Nucleus accumbens (tissue), 56 donors: Measurements from ENCODE around the gene KIZ.
A peak's percentile ranks its signal among the peaks of the same experiment; 100 is the strongest.

ENCODE experiments used
- DNase-seq, 56 donors: peaks; one replicate each; lab custom pipeline; 2025; lab: John Stamatoyannopoulos, UW

Gene KIZ

GRCh38 chr20:21103582-21104465 lies 22.1 kb upstream of the KIZ start:
- DNase-seq: no peak

GRCh38 chr20:21104466-21104761 lies 21.5 kb upstream of the KIZ start:
- no peak for DNase-seq

- DNase-seq: no peak
These were observed 21.0 kb upstream of the KIZ start for GRCh38 chr20:21104921-21105320.

- DNase-seq: peak in 1 of 56 donors; percentile 5
These were observed 20.3 kb upstream of the KIZ start for GRCh38 chr20:21105429-21106170.

- no peak for DNase-seq
These were observed 19.5 kb upstream of the KIZ start, which contains the start of gene LINC00237 for GRCh38 chr20:21106171-21107017. Gene LINC00237, minus strand, starts transcription at chr20:21106358.

GRCh38 chr20:21109144-21109543 lies 16.7 kb upstream of the KIZ start:
- no peak for DNase-seq

- DNase-seq: no peak
These were observed 15.1 kb upstream of the KIZ start for GRCh38 chr20:21110811-21111210.

GRCh38 chr20:21111416-21111815 lies 14.5 kb upstream of the KIZ start:
- no peak for DNase-seq

- no peak for DNase-seq
These were observed 12.2 kb upstream of the KIZ start for GRCh38 chr20:21113697-21114096.

- DNase-seq: no peak
These were observed 11.3 kb upstream of the KIZ start for GRCh38 chr20:21114584-21114983.

- no peak for DNase-seq
These were observed 8.4 kb upstream of the KIZ start for GRCh38 chr20:21117521-21117920.

GRCh38 chr20:21118138-21118537 lies 7.7 kb upstream of the KIZ start:
- DNase-seq: no peak

GRCh38 chr20:21118782-21119181 lies 7.1 kb upstream of the KIZ start:
- no peak for DNase-seq

GRCh38 chr20:21124190-21124589 lies 1.7 kb upstream of the KIZ start:
- no peak for DNase-seq

- peak in 21 of 56 donors; percentile 8 to 78 (median 42) for DNase-seq
These were observed 622 bp upstream of the KIZ start for GRCh38 chr20:21125072-21125848.

- DNase-seq: peak in 2 of 56 donors; percentile 42 to 47
These were observed 644 bp downstream of the KIZ start for GRCh38 chr20:21126581-21126870.

- DNase-seq: no peak
These were observed 1.5 kb downstream of the KIZ start for GRCh38 chr20:21127201-21127981.

GRCh38 chr20:21129861-21130260 lies 4.0 kb downstream of the KIZ start:
- no peak for DNase-seq

- DNase-seq: no peak
These were observed 7.5 kb downstream of the KIZ start for GRCh38 chr20:21133404-21133803.
